GM18873 (cell line): ENCODE measurements around the gene TBX20.
"Not testable (repeated sequence)": the region's sequence is repeated elsewhere in the genome, so short reads cannot be mapped to it uniquely, and the experiment has no call there.

Source experiments
- ATAC-seq: cut with Tn5 transposase; IDR thresholded peaks from one replicate; pipeline ENCODE4 v1.9.1; 2021; ENCODE audit warnings: mild to moderate bottlenecking, moderate library complexity, moderate number of reproducible peaks; ENCODE audit not compliant: unreplicated experiment, low FRiP score

Gene TBX20

DNA sequence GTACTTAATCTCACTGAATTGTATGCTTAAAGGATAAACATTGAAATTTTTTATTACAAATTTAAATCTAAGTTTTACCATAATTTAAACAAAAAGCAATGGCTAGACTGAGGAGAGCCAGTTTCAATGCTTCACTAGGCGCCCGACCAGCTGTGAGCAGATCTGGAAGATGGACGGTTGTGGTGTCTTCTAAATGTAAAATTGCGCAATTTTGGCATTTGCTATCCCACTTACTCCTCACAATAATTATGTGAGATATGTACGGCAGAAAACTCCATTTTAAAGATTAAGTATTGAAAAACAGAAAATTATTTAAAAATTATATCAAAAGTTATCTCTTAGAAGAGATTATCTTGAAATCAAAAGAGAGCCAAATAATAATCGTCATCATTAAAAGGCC, 73.2 kb downstream of the TBX20 start:
- not testable (repeated sequence) for ATAC-seq

DNA sequence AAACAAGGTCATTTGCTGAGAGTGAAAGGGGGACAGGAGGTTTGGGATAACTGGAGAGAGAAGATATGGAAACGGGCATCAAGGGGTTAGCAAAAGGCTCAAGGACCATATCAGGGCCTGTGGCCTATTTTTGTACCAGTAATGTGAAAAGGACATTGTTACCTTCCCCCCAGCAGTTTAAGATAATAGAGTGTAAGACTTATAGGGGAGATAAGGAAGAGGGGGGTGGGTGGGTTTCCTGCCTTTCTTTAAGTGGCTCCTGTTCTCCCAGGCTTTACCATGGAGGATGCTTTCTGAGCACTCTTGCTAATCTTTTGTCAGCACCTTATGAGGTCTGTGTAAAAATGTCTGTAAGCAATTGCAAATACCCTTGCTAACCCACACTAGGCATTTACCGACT, 80.7 kb downstream of the TBX20 start:
- ATAC-seq = not testable (repeated sequence)

DNA sequence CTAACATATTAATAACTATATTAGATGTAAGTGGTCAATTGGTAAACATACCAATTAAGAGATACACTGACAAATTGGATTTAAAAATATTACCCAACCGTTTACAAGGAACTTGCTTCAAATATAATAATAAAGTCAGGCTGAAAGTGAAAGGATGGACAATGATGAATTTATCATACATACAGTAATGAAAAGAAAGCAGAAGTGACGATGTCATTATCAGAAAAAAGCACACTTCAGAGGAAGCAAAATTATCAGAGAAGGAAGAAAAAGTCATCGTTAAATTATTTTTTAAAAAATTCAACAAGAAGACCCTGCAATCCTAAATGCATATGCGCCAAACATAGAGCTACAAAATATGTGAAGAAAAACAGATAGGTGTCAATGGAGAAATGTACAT, 81.8 kb downstream of the TBX20 start:
- not testable (repeated sequence) for ATAC-seq

DNA sequence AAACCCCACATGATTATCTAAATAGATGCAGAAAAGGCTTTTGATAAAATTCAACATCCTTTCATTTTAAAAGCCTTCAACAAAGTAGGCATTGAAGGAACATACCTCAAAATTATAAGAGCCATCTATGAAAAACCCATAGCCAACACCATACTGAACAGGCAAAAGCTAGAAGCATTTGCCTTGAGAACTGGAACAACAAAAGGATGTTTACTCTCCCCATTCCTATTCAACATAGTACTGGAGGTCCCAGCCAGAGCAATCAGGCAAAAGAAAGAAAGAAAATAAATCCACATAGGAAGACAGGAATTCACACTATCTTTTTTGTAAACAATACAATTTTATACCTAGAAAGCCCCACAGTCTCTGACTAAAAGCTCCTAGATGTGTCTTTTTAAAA, 86.2 kb downstream of the TBX20 start:
- not testable (repeated sequence) for ATAC-seq

DNA sequence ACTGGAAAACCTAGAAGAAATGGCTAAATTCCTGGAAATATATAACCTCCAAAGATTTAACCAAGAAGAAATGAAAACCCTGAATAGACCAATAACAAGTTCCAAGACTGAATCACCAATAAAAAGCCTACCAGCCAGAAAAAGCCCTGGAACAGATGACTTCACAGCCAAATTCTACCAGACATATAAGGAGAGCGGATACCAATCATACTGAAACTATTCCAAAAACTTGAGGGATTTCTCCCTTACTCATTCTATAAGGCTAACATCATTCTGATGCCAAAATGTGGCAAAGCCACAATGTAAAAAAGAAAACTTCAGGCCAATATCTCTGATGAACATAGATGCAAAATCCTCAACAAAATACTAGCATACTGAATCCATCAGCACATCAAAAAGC, 86.7 kb downstream of the TBX20 start:
- ATAC-seq = not testable (repeated sequence)

DNA sequence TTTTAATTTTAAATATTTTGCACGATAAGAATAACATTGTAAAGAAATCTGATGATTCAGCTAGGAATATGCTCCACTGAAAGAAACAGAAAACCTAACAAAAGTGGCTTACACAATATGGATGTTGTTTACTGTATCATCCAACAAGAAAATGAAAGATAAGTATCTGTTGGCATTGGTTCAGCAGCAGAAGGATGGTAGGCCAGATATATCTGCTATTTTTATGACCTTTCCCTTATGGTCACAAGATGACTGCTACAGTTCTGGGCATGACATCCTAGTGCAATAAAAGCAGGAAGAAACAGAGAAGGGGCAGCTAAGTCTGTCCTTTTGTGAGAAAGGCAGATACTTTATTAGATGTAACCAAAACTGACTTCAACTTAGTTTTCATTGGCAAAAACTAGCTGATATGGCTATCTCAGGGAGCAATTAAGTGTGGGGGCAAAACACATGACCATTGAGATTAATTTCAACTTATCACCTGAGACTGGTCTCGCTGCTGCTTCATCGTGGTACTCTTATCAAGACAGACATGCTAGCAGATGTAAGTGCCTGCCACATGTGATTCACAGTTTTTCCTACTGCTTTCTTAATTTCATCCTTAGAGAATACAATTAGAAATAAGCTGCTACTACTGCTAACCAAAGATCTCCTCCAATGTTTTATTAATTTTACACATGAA, 92.7 kb downstream of the TBX20 start:
- ATAC-seq = not testable (repeated sequence)
